GM19324 (cell line): ENCODE measurements around the gene GRAP.

Experiments
- ATAC-seq: cut with Tn5 transposase; IDR thresholded peaks from one replicate; pipeline ENCODE4 v1.9.1; 2021; ENCODE audit warnings: mild to moderate bottlenecking, moderate library complexity; ENCODE audit not compliant: unreplicated experiment, low FRiP score

Gene GRAP

DNA sequence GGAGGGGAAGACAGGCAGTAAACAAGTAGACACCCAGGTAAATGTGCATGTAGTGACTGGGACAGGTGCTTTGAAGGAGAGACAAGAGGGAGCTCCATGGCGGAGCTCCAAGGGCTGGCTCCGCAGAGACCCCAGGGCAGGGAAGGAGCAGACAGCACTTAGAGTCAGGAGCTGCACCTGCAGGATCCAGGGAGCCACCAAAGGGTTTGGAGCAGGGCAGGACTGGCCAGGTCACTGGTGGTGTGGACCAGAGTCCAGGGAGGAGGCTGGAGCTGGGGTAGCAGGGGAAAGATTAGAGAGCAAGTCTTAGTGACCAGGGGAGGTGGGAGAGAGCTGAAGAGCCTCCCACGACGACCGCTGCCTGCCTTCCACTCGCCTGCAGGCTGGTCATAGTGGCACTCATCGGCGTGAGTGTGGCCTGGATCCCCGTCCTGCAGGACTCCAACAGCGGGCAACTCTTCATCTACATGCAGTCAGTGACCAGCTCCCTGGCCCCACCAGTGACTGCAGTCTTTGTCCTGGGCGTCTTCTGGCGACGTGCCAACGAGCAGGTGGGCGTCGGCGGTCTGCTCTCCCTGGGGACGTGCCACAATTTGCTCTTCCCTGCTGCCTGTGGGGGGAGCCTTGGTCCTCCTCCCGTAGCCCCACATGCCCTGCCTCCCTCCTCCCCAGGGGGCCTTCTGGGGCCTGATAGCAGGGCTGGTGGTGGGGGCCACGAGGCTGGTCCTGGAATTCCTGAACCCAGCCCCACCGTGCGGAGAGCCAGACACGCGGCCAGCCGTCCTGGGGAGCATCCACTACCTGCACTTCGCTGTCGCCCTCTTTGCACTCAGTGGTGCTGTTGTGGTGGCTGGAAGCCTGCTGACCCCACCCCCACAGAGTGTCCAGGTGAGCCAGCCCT is 27.5 kb downstream of the GRAP start:
- ATAC-seq, result no peak

GRCh38 chr17:19018600-19018950 is 28.2 kb downstream of the GRAP start:
- ATAC-seq, result no peak

DNA sequence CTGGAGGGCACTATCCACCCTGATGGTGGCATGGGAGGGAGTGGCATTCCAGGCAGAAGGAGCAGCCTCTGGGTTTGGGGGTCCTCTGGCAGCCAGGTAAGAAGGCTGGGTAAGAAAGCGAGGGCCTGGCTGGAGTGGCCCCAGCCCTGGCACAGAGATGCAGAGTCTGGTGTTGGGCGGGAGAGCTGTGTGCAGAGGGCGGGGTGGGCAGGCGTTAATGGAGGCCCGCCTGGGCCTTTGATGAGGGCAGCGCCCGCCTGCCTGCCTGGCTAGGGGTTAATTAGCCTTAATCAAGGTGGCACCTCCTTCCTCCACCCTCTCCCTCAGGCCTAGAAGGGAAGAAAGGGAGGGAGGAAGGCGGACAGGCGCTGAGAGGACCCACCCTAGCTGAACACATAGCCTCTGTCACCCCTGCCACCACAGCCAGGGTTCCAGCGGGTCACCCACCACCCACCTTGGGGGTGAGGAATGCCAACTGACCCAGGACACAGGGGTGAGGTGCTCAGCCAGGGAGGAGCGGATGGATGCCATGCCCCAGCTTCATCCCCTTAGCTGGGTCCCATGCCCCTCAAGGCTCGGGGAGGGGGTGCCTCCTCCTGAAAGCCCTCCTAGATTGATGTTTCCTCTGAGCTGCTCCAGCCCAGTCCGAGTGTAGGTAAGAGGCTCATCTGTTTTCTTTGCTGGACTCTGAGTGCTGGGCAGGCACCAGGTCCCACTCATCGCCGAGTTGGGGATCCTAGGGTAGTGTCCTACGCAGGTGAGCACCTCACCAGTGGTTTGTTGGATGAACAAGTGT is 28.8 kb downstream of the GRAP start:
- ATAC-seq, result no peak

DNA sequence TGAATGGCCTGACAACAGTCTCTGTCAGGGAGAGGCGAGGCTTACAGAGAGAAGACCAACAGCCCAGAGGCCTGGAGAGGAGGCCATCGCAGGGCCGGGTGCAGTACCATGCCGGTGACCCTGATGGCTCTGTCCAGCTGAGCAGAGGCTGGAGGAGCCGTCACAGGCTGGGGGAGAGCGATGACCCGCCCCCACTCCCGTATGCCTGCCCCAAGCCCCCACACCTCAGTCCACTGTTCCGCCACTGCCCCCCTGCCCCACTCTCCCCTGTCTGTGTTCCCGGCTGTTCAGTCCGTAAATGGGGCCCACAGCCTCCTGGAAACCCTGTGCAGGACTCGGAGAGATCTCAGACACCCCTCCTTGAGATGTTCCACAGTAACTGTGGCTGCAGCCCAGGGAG is 29.4 kb downstream of the GRAP start:
- no peak for ATAC-seq

DNA sequence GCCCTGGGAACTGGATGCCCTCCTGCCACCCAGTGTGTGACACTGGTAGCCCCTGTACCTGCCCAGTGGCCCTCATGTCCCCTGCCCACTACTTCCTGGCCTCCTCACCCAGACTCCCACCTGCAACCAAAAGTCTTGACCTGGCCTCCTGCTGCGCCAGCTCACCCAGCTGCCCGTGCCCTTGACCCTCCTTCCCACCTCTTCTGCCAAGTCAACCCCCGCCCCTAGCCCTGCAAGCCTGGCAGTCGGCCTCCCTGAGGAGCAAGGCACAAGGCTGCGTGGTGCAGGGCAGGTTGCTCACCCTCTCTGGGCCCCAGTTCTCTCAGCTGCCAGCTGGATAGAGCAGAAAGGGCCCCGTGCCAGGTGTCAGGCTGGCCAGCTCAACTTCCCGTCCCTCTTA is 29.9 kb downstream of the GRAP start:
- no peak for ATAC-seq

- no peak for ATAC-seq
Measured at GRCh38 chr17:19016297-19016696, 30.5 kb downstream of the GRAP start.

DNA sequence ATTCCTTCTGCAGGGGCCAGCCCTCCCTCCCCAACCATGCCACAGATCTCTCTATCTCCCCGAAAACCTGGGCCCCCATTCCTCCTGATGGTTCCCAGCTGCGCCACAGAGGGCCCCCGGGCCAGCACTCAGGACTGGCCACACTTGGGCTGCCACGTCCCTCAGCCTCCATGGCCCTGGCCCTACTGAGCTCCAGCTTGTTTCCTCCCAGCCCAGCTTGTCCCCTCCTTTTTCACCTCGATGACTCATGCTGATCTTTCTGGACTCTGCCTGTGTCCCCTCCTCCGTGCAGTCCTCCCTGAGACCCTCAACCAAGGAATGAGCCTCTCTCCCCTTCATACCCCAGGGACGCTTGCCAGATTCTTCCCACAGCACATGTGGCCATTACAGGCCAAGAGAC is 31.3 kb downstream of the GRAP start:
- ATAC-seq, result no peak

GRCh38 chr17:19014628-19015215 is 32.0 kb downstream of the GRAP start:
- no peak for ATAC-seq

DNA sequence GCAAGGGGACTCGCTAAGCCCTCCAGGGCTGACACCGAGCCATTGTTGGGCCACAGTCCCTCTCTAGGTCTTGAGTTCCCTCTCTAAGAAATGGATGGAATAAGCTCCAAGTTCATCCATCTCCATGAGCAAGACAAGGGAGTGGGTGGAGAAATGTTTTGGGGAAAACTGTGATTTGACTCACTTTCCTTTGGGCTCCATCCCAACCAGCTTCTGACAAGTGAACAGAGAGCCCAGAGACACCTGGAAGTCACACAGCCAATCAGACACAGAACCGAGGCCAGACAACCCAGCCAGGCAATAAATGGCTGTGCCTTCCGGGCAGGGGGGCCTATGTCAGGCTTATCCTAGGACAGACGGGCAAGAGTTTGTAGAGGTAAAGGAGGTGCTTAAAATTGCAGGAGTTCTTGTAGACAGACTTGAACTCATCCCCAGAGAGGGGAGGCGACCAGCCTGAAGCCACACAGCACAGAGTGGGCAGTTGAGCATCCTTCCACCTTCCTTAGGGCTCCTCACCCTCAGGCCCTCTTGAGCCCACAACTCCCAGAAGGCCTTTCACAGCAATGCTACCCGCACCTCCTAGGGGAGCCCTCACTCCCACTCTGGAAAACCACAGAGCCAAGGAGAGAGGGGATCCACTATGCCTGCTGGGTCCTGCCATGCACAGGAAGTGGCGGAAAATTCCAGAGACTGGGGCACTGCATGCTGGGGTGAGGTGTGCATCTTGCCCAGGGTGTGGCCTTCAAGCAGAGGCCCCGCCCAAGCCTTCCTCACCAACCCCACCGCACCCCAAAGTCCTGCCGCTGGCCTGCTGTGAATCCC is 32.7 kb downstream of the GRAP start:
- ATAC-seq, result no peak

- ATAC-seq, result no peak
Measured at GRCh38 chr17:19013226-19013625, 33.5 kb downstream of the GRAP start.

DNA sequence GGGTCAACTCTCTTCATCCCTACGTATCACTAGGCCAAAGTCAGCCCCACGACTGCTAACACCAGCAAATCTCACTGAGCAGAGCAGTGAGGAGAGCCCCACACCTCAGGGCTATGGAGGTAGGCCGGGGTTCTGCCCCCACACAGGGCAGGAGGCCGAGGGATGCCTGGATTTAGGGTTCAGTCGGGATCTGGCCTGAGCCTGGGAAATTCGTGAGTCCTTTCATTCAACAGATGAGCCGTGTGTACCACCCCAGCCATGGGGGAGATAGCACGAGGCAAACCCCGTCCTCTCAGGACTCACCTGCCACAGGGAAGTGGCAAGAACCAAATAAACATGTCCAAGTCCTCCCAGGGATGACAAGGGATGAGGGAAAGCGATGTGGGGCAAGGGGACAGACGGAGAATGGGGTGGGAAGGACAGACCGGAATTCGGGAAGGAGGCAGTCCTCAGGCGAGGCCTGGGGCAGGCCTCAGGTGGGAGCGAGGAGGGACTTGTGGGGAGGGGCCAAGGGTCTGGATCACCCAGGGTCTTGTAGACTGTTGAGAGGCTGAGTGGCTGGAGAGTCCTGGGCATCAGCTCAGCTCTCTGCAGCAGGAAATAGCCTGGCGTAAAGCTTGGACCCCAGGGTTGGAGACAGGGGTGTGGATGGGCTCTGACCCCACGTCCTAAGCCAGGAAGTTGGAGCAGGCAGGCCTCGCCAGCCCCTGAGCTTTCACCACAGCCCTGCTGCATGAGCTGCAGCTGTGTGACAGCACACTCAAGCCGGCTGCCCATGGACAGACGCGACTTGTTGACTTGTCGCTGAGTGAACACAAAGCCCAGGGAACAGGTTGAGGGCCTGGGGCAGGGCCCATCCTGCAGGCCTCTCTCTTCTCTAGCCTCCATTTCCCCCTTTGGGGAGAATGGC is 34.3 kb downstream of the GRAP start:
- ATAC-seq, result no peak

- ATAC-seq, result no peak
Measured at GRCh38 chr17:19011581-19011980, 35.2 kb downstream of the GRAP start.

DNA sequence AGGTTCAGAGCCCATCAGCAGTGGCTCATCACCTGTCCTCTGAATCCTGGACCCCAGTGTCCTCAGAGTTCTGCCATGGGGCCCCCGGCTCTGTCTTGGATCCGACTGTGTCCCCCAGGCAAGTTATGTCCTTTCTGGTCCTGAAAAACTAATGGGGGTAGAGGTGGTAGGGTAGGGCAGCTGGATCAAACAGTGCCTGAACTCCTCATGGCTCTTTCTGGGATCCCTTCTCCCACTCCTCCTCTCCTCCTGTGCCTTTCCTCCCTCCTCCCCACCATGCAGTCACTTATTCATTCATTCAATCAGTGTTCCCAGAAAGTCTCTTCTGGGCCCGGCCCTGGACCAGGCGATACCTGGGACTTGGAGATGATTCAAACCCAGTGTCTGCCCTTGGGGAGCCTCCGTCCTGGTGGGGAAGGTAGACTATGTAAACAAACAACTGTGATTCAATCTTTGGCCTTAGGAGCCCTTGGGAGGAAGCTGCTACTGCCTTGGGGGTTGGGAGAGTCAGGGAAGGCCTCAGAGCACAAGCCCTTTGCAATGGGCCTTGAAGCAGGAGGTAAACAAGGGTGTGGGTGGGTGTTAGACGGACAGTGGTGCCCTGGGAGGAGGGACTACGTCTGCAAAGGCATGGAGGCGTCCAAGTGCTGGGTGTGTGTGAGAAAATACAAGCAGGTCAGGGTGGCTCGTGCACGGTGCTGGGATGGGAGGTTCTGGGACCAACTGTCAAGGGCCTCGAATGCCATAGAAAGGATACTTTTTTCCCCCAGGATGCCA is 35.8 kb downstream of the GRAP start:
- ATAC-seq, result no peak

DNA sequence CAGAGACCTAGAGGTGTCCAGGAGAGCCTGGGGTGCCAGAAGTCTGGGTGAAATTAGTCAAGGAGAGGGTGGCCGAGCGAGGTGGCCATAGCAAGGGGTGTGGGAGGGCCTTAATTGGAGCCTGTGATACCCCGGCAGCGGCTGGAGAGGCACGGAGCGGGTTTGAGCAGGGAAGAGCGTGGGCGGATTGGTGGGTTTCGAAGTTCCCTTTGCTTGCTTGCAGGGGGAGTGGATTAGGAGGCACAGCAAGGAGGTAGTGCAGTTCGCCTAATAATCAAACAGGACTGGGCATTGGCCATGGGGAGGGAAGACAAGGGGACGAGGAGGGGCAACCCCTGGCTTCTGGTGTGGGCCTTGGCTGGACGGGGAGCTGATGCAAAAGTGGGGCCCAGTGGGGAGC is 36.8 kb downstream of the GRAP start:
- ATAC-seq, result no peak

DNA sequence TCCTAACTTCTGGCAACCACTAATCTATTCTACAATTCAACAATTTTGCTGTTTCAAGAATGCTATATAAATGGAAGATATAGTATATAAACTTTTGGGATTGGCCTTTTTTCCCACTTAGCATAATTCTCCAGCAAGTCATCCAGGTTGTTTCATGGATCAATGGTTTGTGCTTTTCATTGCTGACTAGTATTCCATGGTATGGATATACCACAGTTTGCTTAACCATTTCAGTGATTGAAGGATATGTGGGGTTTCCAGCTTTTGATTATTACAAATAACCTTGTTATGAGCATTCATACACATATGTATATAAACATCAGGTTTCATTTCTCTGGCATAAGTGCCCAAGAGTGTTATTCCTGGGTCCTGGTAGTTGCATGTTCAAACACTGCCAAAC is 40.1 kb downstream of the GRAP start:
- no peak for ATAC-seq

- ATAC-seq, result no peak
Measured at GRCh38 chr17:19005789-19006430, 40.8 kb downstream of the GRAP start.

DNA sequence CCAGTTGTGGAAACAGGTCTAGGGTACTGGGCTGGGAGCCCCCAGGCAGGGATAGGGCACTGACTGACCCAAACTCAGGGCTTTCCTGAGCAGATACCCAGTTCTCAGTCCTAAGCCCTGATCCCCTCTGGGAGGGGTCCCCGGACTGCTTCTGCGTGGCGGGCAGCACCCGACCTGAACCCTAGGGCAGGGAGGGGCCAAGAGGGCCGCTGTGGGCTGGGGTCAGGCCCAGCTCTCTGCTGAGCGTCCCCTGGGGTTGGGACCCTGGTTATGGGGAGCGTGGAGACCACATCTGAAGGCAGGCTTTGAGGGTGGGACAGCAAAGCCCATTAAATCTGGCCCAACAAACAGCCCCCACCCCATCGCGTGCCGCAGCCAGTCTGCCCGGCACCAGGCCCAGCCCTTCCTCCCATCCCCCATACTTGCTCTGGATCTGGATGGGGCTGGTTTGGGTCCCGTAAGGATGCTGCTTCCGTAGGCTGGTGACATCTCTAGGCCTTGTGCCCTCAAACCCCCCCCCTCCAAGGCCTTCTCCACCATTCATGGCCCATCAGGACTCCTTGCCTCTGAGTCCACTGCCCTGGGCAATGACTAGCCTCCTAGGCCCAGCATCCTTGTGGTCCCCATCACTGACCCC is 41.5 kb downstream of the GRAP start:
- no peak for ATAC-seq
